ENCODE data around the gene CACNA1H. TPM values are rescaled to one million over a fixed set of nuclear protein-coding genes. Genes with fewer than 3 reads are reported as not detected.
"Not testable (repeated sequence)": the region's sequence is repeated elsewhere in the genome, so short reads cannot be mapped to it uniquely, and the experiment has no call there.

CACNA1H gene
- total RNA-seq, 2 experiments from 2014 or later, result 0.27 to 0.34 TPM

- ATAC-seq (no peak), DNase-seq (no peak)
- no peak for TF ChIP-seq CTCF (IDR thresholded peaks at IDR 0.05)
- Mint-ChIP-seq H3K4me1 (ENCODE audit: low read depth) (no peaks in the 10 kb centered on the region), H3K36me3 (ENCODE audit: low read depth) (no peaks in the 10 kb centered on the region), H3K9me3 (no peaks in the 10 kb centered on the region), H3K4me3 (no peak overlapping the region), H3K27ac (no peak overlapping the region), H3K27me3 (no peaks in the 10 kb centered on the region)
- intact Hi-C loops (cut with micrococcal nuclease), result no loop called here
- ChIA-PET CTCF (no interaction called here), POLR2A (no interaction called here)
Observed at GRCh38 chr16:1222553-1223354, 69.8 kb downstream of the CACNA1H start.

GRCh38 chr16:1223355-1224214 lies 70.7 kb downstream of the CACNA1H start:
- Mint-ChIP-seq H3K27me3 (no peaks in the 10 kb centered on the region), H3K27ac (no peak overlapping the region), H3K36me3 (ENCODE audit: low read depth) (no peaks in the 10 kb centered on the region), H3K9me3 (no peaks in the 10 kb centered on the region), H3K4me1 (ENCODE audit: low read depth) (no peaks in the 10 kb centered on the region), H3K4me3 (no peak overlapping the region)
- no peak for TF ChIP-seq CTCF (IDR thresholded peaks at IDR 0.05)
- DNase-seq, result no peak
- POLR2A ChIA-PET, result interaction anchor here (1.0 kb wide), 1 partner anchor 189 kb away, joined by 3 read pairs; no protein-coding TSS in a partner anchor
- CTCF ChIA-PET, result no interaction called here
- intact Hi-C loops (cut with micrococcal nuclease), result no loop called here
- ATAC-seq, result no peak

DNA sequence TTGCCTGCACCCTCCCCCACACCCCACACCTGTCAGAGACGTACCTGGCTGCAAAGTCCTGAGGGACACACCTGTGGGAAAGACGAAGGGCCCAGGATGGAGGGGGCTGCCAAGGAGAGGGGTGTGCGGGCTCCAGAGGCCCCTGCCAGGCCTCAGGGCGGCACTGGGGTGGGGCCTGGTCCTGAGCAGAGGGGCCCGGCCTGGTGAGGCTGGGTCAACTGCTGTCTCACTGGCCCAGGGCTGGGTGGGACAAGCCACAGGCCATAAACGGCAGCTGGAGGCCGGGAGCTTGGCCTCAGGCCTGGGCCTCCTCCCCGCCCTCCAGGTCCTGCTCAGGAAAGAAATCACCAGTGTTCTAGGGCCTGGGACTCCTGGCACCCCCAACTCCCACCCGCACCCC lies 71.7 kb downstream of the CACNA1H start:
- no peak for DNase-seq
- no peaks in the 10 kb centered on the region for H3K4me1 Mint-ChIP-seq (ENCODE audit: low read depth)
- intact Hi-C loops (cut with micrococcal nuclease), result no loop called here
- ChIA-PET POLR2A (interaction anchor here (1.0 kb wide), 1 partner anchor 190 kb away, joined by 3 read pairs; no protein-coding TSS in a partner anchor), CTCF (no interaction called here)
- H3K27ac Mint-ChIP-seq, result no peak overlapping the region
- H3K4me3 Mint-ChIP-seq, result no peak overlapping the region
- no peak for TF ChIP-seq CTCF (IDR thresholded peaks at IDR 0.05)
- ATAC-seq, result no peak
- H3K36me3 Mint-ChIP-seq (ENCODE audit: low read depth), result no peaks in the 10 kb centered on the region
- H3K27me3 Mint-ChIP-seq, result no peaks in the 10 kb centered on the region
- H3K9me3 Mint-ChIP-seq, result no peaks in the 10 kb centered on the region

DNA sequence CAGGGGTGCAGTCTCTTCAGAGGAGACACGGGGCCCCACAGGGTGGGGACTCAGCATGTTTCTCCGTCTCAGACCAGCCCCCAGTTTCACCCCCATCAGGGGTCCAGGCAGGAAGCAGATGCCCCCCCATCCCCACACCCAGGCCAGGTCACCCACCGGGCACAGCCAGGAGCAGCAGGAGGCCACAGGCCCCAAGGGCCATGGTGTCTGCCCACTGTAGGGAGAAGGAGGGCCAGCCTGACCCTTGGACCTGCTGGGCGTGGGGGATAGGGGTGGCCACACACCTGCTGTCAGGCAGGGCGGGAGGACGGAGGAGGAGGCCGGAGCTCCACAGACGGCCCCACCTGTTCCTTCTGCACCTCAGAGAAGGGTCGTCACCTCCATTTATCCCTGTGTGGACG lies 72.1 kb downstream of the CACNA1H start, which contains the start of gene TPSG1:
TPSG1 (minus strand) TSS at position 218 of the 401 bp plus-strand sequence; CDS start at position 202, 16 bp downstream.
- DNase-seq (no peak), ATAC-seq (no peak)
- no peaks in the 10 kb centered on the region for H3K9me3 Mint-ChIP-seq
- TF ChIP-seq CTCF (IDR thresholded peaks at IDR 0.05), result no peak
- intact Hi-C loops (cut with micrococcal nuclease), result no loop called here
- ChIA-PET POLR2A (interaction anchor here (1.0 kb wide), 1 partner anchor 190 kb away, joined by 3 read pairs; no protein-coding TSS in a partner anchor), CTCF (no interaction called here)
- no peaks in the 10 kb centered on the region for H3K36me3 Mint-ChIP-seq (ENCODE audit: low read depth)
- no peaks in the 10 kb centered on the region for H3K4me1 Mint-ChIP-seq (ENCODE audit: low read depth)
- no peak within 1 kb of the TSS for H3K4me3 Mint-ChIP-seq
- H3K27ac Mint-ChIP-seq, result no peak within 1 kb of the TSS
- H3K27me3 Mint-ChIP-seq, result no peaks in the 10 kb centered on the region

- H3K36me3 Mint-ChIP-seq (ENCODE audit: low read depth); H3K9me3 Mint-ChIP-seq; H3K4me3 Mint-ChIP-seq; intact Hi-C loops (cut with micrococcal nuclease); ATAC-seq; DNase-seq; POLR2A ChIA-PET; H3K27ac Mint-ChIP-seq; H3K27me3 Mint-ChIP-seq; H3K4me1 Mint-ChIP-seq (ENCODE audit: low read depth); CTCF ChIA-PET: not testable (repeated sequence)
Observed at GRCh38 chr16:1225728-1226311, 72.9 kb downstream of the CACNA1H start.

DNA sequence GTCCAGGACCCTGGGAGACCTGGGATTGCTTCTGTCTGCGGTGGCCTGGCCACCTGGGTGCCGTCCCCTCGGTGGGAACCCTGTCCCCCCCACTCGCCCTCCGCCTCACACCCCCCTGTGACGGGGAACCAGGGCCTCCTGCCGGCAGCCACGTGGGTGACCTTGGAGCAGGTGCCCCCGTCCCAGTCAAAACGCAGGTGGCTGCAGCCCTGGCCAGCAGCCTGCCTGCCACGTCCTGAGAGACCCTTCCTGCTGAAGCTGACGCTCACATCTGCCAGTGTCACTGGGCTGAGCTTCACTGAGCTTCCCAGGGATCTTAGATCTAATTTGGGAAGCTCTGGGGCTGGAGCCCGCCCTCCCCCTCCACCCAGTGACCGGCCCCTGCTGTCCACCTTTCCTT lies 73.8 kb downstream of the CACNA1H start:
- H3K27me3 Mint-ChIP-seq; H3K4me1 Mint-ChIP-seq (ENCODE audit: low read depth); H3K27ac Mint-ChIP-seq; POLR2A ChIA-PET; DNase-seq; ATAC-seq; intact Hi-C loops (cut with micrococcal nuclease); CTCF ChIA-PET; H3K4me3 Mint-ChIP-seq; H3K9me3 Mint-ChIP-seq; H3K36me3 Mint-ChIP-seq (ENCODE audit: low read depth): not testable (repeated sequence)

- ATAC-seq; H3K4me1 Mint-ChIP-seq (ENCODE audit: low read depth); POLR2A ChIA-PET; H3K9me3 Mint-ChIP-seq; H3K4me3 Mint-ChIP-seq; CTCF ChIA-PET; H3K27ac Mint-ChIP-seq; intact Hi-C loops (cut with micrococcal nuclease); H3K36me3 Mint-ChIP-seq (ENCODE audit: low read depth); DNase-seq; H3K27me3 Mint-ChIP-seq: not testable (repeated sequence)
Observed at GRCh38 chr16:1228227-1228626, 75.3 kb downstream of the CACNA1H start.

GRCh38 chr16:1229476-1229875 lies 76.6 kb downstream of the CACNA1H start:
- not testable (repeated sequence) for ATAC-seq; DNase-seq; H3K4me1 Mint-ChIP-seq (ENCODE audit: low read depth)

More at GRCh38 chr16:1229476-1229875, 76.6 kb downstream of the CACNA1H start:
- H3K4me3 Mint-ChIP-seq; H3K27me3 Mint-ChIP-seq; POLR2A ChIA-PET; intact Hi-C loops (cut with micrococcal nuclease); CTCF ChIA-PET; H3K9me3 Mint-ChIP-seq; H3K36me3 Mint-ChIP-seq (ENCODE audit: low read depth); H3K27ac Mint-ChIP-seq: not testable (repeated sequence)

Measured in activated CD8-positive, alpha-beta T cell treated with anti-CD3 and anti-CD28 coated beads for 36 hours (primary cell).